Amniotic stem cell (primary cell): ENCODE data around the gene GAGE2A.
"Not testable (repeated sequence)": the region's sequence is repeated elsewhere in the genome, so short reads cannot be mapped to it uniquely, and the experiment has no call there.

Experiments used
- DNase-seq: peaks from one replicate; lab custom pipeline; 2025; lab: John Stamatoyannopoulos, UW

GAGE2A gene

GRCh38 chrX:49589196-49589595 is at the start of gene GAGE2A:
Gene GAGE2A, plus strand, starts transcription at chrX:49589496. Its CDS starts 1,155 bp downstream, at chrX:49590651.
- DNase-seq: not testable (repeated sequence)

GRCh38 chrX:49541433-49541832 is 47.9 kb upstream of the GAGE2A start, which contains the start of gene GAGE12D:
Gene GAGE12D, plus strand, starts transcription at chrX:49541733. Its CDS starts 1,155 bp downstream, at chrX:49542888.
- not testable (repeated sequence) for DNase-seq

GRCh38 chrX:49550989-49551388 is 38.3 kb upstream of the GAGE2A start, which contains the start of gene GAGE12E:
Gene GAGE12E, plus strand, starts transcription at chrX:49551289. Its CDS starts 1,155 bp downstream, at chrX:49552444.
- DNase-seq: not testable (repeated sequence)

- DNase-seq: not testable (repeated sequence)
Measured at GRCh38 chrX:49560542-49560941, 28.8 kb upstream of the GAGE2A start, which contains the start of gene GAGE12F. Gene GAGE12F, plus strand, starts transcription at chrX:49560842. Its CDS starts 1,155 bp downstream, at chrX:49561997.

GRCh38 chrX:49568728-49569127 is 20.6 kb upstream of the GAGE2A start:
- DNase-seq: not testable (repeated sequence)

GRCh38 chrX:49569152-49569551 is 20.1 kb upstream of the GAGE2A start:
- not testable (repeated sequence) for DNase-seq

- DNase-seq: not testable (repeated sequence)
Measured at GRCh38 chrX:49570100-49570499, 19.2 kb upstream of the GAGE2A start, which contains the start of gene GAGE12G. Gene GAGE12G, plus strand, starts transcription at chrX:49570400. Its CDS starts 1,155 bp downstream, at chrX:49571555.

GRCh38 chrX:49579649-49580048 is 9.6 kb upstream of the GAGE2A start, which contains the start of gene GAGE12H:
Gene GAGE12H, plus strand, starts transcription at chrX:49579949. Its CDS starts 1,155 bp downstream, at chrX:49581104.
- not testable (repeated sequence) for DNase-seq

- DNase-seq: not testable (repeated sequence)
Measured at GRCh38 chrX:49589769-49590478, 628 bp downstream of the GAGE2A start.

- DNase-seq: not testable (repeated sequence)
Measured at GRCh38 chrX:49590488-49590887, 1.2 kb downstream of the GAGE2A start.

GRCh38 chrX:49598720-49599119 is 9.4 kb downstream of the GAGE2A start, which contains the start of gene GAGE1:
Gene GAGE1, plus strand, starts transcription at chrX:49599020. Its CDS starts 1,155 bp downstream, at chrX:49600175.
- DNase-seq: not testable (repeated sequence)

- no peak for DNase-seq
Measured at GRCh38 chrX:49610718-49611310, 21.5 kb downstream of the GAGE2A start.

- no peak for DNase-seq
Measured at GRCh38 chrX:49618574-49618973, 29.3 kb downstream of the GAGE2A start.

GRCh38 chrX:49627086-49627777 is 37.9 kb downstream of the GAGE2A start:
- no peak for DNase-seq

GRCh38 chrX:49644991-49645637 is 55.8 kb downstream of the GAGE2A start:
- no peak for DNase-seq
